Gastroesophageal sphincter (tissue), 3 donors: ENCODE measurements around the gene ADCY2.

Experiments
- CTCF ChIP-seq, 4 experiments: fragments of 200-600 bp in 2 of 4; fragments of 450-650 bp in 2 of 4; sonication (generic) in 1 of 4; IDR thresholded peaks; one replicate each; pipeline ENCODE4 v1.5.1; 2017 to 2019; ENCODE audit warnings: antibody characterized with exemption in 4 of 4, mild to moderate bottlenecking in 2 of 4, moderate library complexity in 2 of 4
- POLR2A ChIP-seq, 2 donors: fragments of 450-650 bp; IDR thresholded peaks; one replicate each; pipeline ENCODE4 v1.6.1; 2017; ENCODE audit warnings: antibody characterized with exemption in 2 of 2, mild to moderate bottlenecking in 2 of 2, moderate library complexity in 1 of 2

DNA sequence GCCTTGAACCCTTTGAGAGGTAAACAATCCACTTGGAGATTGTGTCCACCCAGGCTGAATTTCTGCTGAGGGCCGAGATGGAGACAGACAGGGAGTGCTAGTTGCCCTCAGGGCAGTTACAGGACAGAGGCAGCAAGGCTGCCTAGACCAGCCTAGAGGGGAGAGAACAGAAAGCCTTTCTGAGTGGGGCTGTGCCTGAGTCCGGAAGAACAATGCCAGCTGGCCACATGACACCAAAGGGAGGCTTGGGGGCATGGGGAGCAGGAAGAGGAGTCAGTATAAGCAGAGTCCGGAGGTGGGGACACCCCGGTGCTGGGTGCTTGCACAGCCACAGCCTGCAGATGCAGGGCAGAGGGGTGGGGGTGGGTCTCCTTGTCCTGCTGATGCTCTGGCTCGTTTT lies 309.3 kb downstream of the ADCY2 start:
- TF ChIP-seq CTCF (IDR thresholded peaks at IDR 0.05): no peak
- no peak for TF ChIP-seq POLR2A (IDR thresholded peaks at IDR 0.05)
